SK-N-SH treated with all-trans-retinoic acid at 6 μM for 48 hours (cell line): ENCODE data around the gene PSMF1.

ENCODE experiments used
- ATAC-seq: fragments of 200-7000 bp; cut with Tn5 transposase; 3 replicates; pipeline ENCODE4 v1.9.1; 2020; ENCODE audit warnings: mild to moderate bottlenecking, moderate library complexity
- CSDC2 ChIP-seq: fragments of 250-450 bp; sonication (Bioruptor Pico); IDR thresholded peaks from 2 replicates; pipeline ENCODE4 v1.5.0; 2020; ENCODE audit warnings: mild to moderate bottlenecking, moderate library complexity
- ESRRG ChIP-seq: fragments of 250-450 bp; sonication (Bioruptor Pico); IDR thresholded peaks from 2 replicates; pipeline ENCODE4 v1.6.1; 2021; ENCODE audit warnings: mild to moderate bottlenecking
- OSR1 ChIP-seq: fragments of 250-450 bp; sonication (Bioruptor Pico); IDR thresholded peaks from 2 replicates; pipeline ENCODE4 v1.8.0; 2022; ENCODE audit warnings: moderate library complexity, mild to moderate bottlenecking, inconsistent platforms
- PPARA ChIP-seq: fragments of 250-450 bp; sonication (Bioruptor Pico); IDR thresholded peaks from 2 replicates; pipeline ENCODE4 v1.5.0; 2020; ENCODE audit warnings: mild to moderate bottlenecking, borderline replicate concordance
- RARB ChIP-seq: fragments of 250-450 bp; sonication (Bioruptor Pico); IDR thresholded peaks from 2 replicates; pipeline ENCODE4 v1.8.0; 2021; ENCODE audit warnings: mild to moderate bottlenecking, moderate library complexity
- TCF4 ChIP-seq: fragments of 250-450 bp; sonication (Bioruptor Pico); IDR thresholded peaks from 2 replicates; pipeline ENCODE4 v1.8.0; 2021; ENCODE audit warnings: mild to moderate bottlenecking, moderate library complexity, borderline replicate concordance
- ZC3H10 ChIP-seq: fragments of 250-450 bp; sonication (Bioruptor Pico); IDR thresholded peaks from 2 replicates; pipeline ENCODE4 v1.5.1; 2021; ENCODE audit warnings: mild to moderate bottlenecking, moderate library complexity
- ZFP3 ChIP-seq: fragments of 250-450 bp; sonication (Bioruptor Pico); IDR thresholded peaks from 2 replicates; pipeline ENCODE4 v1.5.0; 2020; ENCODE audit warnings: mild to moderate bottlenecking, moderate library complexity
- ZNF70 ChIP-seq: fragments of 450-650 bp; formaldehyde crosslinking; IDR thresholded peaks from 2 replicates; pipeline ENCODE4 v1.5.0; 2020; ENCODE audit warnings: mild to moderate bottlenecking, moderate library complexity
- TF ChIP-seq, protein P1 (sequence below): fragments of 250-450 bp; sonication (Bioruptor Pico); IDR thresholded peaks from 2 replicates; pipeline ENCODE4 v1.8.0; 2020; ENCODE audit warnings: mild to moderate bottlenecking, moderate library complexity, borderline replicate concordance
- TF ChIP-seq, protein P2 (sequence below): fragments of 250-450 bp; sonication (Bioruptor Pico); IDR thresholded peaks from 2 replicates; pipeline ENCODE4 v1.5.1; 2021; ENCODE audit warnings: mild to moderate bottlenecking, moderate library complexity
- TF ChIP-seq, protein P3 (sequence below): fragments of 250-450 bp; sonication (Bioruptor Pico); IDR thresholded peaks from 2 replicates; pipeline ENCODE4 v1.8.0; 2021; ENCODE audit warnings: low read depth, mild to moderate bottlenecking, moderate library complexity, borderline replicate concordance
- TF ChIP-seq, protein P4 (sequence below): fragments of 250-450 bp; sonication (Bioruptor Pico); IDR thresholded peaks from 2 replicates; pipeline ENCODE4 v1.5.0; 2020; ENCODE audit warnings: mild to moderate bottlenecking, moderate library complexity

The PSMF1 gene

DNA sequence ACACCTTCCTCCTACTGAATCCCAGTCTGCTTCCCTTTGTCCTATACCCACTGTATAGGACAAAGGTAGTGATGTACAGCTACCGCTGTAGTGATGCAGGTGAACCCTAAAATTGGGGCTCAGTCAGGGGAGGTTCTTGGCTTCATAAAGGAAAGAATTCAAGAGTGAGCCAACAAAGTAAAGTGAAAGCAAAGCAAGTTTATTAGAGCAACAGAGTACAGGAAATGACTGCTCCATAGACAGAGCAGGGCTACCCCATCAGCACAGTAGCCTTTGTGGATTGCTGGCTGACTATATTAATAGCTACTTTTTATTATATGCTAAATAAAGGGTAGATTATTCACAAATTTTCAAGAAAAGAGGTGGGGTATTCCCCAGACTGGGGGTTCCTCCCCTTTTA, 81.6 kb downstream of the PSMF1 start (continued):
- TF ChIP-seq, protein P1, sequence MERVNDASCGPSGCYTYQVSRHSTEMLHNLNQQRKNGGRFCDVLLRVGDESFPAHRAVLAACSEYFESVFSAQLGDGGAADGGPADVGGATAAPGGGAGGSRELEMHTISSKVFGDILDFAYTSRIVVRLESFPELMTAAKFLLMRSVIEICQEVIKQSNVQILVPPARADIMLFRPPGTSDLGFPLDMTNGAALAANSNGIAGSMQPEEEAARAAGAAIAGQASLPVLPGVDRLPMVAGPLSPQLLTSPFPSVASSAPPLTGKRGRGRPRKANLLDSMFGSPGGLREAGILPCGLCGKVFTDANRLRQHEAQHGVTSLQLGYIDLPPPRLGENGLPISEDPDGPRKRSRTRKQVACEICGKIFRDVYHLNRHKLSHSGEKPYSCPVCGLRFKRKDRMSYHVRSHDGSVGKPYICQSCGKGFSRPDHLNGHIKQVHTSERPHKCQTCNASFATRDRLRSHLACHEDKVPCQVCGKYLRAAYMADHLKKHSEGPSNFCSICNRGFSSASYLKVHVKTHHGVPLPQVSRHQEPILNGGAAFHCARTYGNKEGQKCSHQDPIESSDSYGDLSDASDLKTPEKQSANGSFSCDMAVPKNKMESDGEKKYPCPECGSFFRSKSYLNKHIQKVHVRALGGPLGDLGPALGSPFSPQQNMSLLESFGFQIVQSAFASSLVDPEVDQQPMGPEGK, result no peak
- no peak for TF ChIP-seq RARB (CRISPR knock-in tag)
- no peak for TF ChIP-seq TCF4 (CRISPR knock-in tag)
- TF ChIP-seq, protein P2, sequence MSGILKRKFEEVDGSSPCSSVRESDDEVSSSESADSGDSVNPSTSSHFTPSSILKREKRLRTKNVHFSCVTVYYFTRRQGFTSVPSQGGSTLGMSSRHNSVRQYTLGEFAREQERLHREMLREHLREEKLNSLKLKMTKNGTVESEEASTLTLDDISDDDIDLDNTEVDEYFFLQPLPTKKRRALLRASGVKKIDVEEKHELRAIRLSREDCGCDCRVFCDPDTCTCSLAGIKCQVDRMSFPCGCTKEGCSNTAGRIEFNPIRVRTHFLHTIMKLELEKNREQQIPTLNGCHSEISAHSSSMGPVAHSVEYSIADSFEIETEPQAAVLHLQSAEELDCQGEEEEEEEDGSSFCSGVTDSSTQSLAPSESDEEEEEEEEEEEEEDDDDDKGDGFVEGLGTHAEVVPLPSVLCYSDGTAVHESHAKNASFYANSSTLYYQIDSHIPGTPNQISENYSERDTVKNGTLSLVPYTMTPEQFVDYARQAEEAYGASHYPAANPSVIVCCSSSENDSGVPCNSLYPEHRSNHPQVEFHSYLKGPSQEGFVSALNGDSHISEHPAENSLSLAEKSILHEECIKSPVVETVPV (CRISPR knock-in tag), result no peak
- no peak for TF ChIP-seq ZFP3 (CRISPR knock-in tag)
- no peak for TF ChIP-seq CSDC2 (CRISPR knock-in tag)

DNA sequence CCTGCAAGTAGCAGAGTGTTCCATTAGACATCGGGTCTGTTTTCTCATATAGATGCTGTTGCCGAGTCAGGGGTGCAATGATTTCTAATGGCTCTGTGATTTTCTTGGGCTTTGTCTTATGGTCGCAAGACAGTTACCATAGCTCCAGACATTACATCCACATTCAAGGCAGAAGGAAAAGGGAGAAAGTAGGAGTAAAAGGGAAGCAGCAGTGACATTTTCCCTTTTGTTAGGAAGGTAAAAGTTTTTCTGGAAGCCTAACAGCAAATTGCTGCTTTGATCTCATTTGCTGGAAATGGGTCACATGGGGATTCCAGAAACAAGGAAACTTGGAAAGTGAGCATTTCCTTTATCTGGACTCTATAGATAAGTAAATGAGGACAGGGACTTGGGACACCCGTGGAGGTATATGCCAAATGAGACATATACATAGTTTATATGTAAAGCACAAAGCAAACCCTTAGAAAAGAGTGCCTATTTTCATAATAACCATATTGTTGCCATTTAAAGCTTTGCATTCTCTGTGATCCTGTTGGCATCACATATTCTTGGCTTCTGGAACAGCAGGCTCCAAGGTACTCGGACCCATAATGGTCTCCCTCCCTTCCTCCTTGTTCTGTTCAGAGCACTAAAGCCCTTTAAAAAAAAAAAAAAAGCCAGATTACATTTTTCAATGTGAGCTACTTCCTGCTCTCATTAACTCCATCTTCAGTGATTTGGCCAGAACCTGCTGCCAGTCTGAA, 84.5 kb downstream of the PSMF1 start, which contains the start of gene C20orf202:
TSS of gene C20orf202 (plus strand) at position 693 of the 743 bp plus-strand sequence. CDS start 132 bp downstream, outside the sequence.
- no peak for ATAC-seq
- TF ChIP-seq ZNF70 (CRISPR knock-in tag), result no peak
- TF ChIP-seq ZFP3 (CRISPR knock-in tag), result no peak
- no peak for TF ChIP-seq PPARA (CRISPR knock-in tag)
- TF ChIP-seq, protein P2 (CRISPR knock-in tag), result no peak
- no peak for TF ChIP-seq OSR1 (CRISPR knock-in tag)

DNA sequence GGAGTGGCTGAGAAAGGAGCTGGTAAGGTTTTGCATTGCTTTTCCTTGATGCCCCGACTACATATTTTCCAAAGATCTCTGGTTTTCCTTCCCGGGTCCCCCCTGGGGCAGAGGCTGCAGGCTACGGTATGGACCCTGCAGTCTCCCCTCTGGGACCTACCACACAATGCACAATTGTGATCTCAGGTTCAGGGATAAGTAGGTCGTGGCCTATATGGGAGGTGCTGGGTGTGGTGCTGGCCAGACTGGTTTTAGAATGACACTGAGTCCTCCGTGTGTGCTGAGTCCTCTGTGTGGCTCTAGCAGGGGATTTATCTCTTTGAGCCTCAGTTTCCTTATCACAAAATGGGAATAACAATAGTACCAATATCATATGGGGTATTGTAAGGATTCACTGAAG, 85.2 kb downstream of the PSMF1 start:
- ATAC-seq, result no peak
- no peak for TF ChIP-seq ZC3H10 (CRISPR knock-in tag)
- TF ChIP-seq, protein P3, sequence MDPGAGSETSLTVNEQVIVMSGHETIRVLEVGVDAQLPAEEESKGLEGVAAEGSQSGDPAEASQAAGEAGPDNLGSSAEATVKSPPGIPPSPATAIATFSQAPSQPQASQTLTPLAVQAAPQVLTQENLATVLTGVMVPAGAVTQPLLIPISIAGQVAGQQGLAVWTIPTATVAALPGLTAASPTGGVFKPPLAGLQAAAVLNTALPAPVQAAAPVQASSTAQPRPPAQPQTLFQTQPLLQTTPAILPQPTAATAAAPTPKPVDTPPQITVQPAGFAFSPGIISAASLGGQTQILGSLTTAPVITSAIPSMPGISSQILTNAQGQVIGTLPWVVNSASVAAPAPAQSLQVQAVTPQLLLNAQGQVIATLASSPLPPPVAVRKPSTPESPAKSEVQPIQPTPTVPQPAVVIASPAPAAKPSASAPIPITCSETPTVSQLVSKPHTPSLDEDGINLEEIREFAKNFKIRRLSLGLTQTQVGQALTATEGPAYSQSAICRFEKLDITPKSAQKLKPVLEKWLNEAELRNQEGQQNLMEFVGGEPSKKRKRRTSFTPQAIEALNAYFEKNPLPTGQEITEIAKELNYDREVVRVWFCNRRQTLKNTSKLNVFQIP (CRISPR knock-in tag), result no peak

DNA sequence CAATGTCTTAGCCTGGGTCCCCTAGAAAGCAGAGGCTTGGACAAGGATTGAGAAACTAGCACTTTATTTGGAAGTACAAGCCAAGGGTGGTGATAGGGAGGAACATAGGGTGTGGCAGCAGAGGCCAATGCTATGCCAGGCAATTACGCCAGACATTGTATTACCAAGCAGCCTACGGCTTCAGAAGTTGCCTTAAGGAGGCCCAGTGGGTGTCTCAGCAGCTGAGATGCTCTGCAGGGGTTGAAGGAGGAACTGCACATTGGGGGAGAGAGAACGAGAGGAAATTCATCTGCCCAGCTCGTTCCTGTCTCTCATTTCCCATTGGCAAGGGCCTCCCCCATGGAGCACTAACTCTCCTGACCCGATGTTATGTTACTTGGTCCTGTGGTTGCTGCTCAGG, 85.7 kb downstream of the PSMF1 start:
- ATAC-seq, result no peak
- TF ChIP-seq ESRRG (CRISPR knock-in tag) (no peak), RARB (CRISPR knock-in tag) (no peak)
- TF ChIP-seq, protein P3 (CRISPR knock-in tag), result no peak
- TF ChIP-seq, protein P2 (CRISPR knock-in tag), result no peak
- TF ChIP-seq, protein P4, sequence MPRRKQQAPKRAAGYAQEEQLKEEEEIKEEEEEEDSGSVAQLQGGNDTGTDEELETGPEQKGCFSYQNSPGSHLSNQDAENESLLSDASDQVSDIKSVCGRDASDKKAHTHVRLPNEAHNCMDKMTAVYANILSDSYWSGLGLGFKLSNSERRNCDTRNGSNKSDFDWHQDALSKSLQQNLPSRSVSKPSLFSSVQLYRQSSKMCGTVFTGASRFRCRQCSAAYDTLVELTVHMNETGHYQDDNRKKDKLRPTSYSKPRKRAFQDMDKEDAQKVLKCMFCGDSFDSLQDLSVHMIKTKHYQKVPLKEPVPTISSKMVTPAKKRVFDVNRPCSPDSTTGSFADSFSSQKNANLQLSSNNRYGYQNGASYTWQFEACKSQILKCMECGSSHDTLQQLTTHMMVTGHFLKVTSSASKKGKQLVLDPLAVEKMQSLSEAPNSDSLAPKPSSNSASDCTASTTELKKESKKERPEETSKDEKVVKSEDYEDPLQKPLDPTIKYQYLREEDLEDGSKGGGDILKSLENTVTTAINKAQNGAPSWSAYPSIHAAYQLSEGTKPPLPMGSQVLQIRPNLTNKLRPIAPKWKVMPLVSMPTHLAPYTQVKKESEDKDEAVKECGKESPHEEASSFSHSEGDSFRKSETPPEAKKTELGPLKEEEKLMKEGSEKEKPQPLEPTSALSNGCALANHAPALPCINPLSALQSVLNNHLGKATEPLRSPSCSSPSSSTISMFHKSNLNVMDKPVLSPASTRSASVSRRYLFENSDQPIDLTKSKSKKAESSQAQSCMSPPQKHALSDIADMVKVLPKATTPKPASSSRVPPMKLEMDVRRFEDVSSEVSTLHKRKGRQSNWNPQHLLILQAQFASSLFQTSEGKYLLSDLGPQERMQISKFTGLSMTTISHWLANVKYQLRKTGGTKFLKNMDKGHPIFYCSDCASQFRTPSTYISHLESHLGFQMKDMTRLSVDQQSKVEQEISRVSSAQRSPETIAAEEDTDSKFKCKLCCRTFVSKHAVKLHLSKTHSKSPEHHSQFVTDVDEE, result no peak
